ENCODE results near the gene DNAJC16.

Gene DNAJC16

DNA sequence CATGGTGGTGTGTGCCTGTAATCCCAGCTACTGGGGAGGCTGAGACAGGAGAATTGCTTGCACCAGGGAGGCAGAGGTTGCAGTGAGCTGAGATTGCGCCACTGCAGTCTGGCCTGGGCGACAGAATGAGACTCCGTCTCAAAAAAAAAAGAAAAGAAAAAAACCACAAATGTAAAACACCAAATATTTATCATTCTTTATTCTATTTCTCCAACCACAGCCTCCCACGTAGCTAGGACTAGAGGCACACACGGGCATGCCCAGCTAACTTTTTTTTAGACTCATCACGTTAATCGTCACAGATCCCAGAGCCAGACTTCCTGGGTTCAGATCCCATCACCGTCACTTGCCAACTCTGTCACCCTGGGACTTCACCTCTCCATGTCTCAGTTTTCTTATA lies 13.5 kb downstream of the DNAJC16 start:
- no peak for DNase-seq (ENCODE audit: low read depth)

DNA sequence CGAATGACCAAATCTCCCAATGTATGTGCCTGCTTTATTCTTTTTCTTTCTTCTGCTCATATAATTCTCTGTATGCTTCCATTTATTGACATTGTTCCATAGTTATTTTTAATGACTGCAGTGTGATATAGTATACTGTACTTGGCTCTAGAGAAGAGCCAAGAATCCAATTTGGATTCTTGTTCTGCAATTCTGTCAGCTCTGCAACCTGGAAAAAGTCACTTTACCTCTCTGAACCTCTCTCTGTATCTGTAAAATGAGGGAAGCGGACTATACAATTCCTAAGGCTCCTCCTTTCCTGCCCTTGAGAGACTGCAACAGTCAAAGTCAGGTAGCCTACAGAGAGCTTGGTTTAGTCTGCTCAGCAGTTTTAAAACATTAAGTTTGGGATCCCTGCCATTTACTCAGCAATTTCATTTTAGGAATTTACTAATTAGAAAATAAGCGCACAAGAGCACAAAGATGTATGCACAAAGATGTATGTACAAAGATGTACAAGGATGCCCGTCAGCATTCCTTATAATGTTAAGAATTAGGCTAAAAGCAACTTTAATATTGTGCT lies 14.7 kb downstream of the DNAJC16 start:
- DNase-seq (ENCODE audit: low read depth), result no peak

DNA sequence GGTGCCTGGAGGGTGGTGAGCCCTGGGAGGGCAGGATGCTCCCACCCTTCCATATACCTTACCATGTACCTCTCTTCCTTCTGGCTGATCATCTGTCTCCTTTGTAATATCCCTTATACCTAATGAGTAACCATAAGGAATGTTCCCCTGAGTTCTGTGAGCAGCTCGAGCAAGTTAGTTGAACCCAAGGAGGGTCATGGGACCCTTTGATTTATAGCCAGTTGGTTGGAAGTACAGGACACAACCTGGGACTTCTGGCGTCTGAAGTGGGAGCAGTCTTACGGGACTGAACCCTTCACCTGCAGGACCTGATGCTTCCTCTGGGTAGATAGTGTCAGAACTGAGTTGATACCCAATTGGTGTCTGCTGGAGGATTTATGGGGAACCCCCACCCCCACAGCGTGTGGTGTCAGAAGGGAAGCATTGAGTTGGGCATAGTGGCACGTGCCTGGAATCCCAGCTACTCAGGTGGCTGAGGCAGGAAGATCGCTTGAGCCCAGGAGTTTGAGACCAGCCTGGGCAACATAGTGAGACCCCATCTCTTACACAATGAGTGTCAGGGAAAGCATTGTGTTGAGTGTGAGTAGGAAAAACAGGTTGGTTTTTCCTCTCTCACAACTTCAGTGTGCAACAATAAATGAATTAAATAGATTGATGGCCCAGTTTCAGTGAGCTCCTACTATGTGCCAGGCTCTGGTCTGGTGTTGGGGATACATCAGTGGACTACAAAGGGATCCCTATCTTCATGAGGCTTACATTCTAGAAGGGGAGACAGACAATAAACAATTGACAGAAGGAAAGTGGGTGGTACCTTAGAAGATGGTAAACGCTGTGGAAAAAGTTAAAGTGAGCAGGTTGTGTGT lies 16.0 kb downstream of the DNAJC16 start:
- DNase-seq (ENCODE audit: low read depth), result no peak

DNA sequence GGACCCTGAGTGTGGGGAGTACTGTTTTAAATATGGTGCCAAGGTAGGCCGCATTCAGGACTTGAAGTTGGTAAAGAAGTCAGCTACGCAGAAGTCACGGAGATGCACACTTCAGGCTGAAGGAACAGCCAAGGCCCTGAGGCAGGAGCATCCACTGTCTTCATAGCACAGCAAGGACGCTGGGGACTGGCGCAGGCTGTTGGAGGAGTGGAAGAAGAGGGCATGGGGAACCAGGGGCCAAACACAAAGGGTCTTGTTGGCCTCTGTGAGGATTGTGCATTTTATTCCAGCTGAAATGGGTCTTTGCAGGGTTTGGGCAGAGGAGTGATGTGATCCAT lies 16.6 kb downstream of the DNAJC16 start:
- no peak for DNase-seq (ENCODE audit: low read depth)

DNA sequence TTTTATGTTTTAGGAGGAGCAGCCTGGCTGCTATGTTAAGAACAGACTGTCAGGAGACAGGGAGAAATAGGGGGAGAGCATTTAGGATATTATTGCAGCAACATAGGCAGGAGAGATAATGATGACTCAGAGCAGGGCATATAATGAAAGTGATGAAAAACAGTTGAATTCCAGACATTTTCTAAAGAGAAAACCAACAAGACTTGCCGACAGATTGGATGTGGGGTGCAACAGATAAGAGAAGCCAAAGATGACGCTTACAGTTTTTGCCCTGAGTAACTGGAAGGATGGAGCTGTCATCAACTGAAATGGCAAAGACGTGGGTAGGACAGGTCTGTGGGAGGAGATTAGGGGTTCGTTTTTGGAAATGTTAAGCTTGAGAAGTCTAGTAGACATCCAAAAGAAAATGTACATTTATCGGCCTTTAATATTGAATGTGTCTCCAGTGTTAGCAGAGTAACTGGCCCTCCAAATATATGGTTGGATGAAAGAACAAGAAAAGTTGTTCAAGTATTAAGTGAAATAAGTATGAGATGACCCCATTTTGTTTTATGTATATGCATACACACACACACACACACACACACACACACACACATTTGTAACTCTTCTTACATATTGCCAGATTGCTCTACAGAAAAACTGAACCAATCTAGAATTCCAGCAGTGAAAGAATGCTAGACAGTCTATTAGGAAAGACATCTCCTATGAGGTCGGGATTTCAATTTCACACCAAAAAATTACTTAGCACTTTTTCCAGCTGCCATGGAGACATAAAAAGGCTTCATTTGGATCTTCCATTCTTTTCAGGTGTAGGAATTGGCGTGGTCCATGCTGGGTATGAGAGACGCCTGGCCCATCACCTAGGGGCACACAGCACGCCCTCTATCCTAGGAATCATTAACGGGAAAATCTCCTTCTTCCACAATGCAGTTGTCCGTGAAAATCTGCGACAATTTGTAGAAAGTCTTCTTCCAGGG lies 17.2 kb downstream of the DNAJC16 start:
- DNase-seq (ENCODE audit: low read depth), result no peak

DNA sequence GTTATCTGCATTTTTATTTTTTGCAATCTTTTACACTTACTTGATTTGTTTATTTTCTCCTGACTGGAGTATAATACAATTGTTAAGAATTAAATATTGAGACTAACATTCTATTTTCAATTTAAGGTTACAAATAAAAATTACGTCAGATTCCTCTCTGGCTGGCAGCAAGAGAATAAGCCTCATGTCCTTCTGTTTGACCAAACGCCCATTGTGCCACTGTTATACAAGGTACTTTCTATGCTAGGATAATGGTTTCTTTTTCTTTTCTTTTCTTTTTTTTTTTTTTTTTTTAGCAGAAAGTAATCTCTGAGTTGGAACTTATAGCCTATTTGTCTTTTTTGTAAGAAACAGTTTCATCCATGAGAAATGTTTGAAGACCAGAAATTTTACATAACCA lies 20.0 kb downstream of the DNAJC16 start:
- DNase-seq (ENCODE audit: low read depth), result no peak

DNA sequence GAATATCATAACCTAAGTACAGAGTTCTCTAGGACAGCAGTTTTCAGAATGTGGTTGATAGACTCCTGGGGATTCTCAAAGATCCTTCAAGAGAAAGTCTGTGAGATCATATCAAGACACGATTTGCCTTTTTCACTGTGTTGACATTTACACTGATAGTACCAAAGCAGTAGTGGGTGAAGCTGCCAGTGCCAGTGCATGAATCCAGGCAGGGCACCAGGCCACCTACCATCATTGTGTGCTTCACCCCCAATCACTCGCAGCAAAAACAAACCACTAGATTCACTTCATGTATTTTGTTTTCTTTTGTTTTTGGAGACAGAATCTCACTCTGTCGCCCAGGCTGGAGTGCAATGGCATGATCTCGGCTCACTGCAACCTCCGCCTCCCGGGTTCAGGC lies 23.9 kb downstream of the DNAJC16 start:
- DNase-seq (ENCODE audit: low read depth), result no peak

DNA sequence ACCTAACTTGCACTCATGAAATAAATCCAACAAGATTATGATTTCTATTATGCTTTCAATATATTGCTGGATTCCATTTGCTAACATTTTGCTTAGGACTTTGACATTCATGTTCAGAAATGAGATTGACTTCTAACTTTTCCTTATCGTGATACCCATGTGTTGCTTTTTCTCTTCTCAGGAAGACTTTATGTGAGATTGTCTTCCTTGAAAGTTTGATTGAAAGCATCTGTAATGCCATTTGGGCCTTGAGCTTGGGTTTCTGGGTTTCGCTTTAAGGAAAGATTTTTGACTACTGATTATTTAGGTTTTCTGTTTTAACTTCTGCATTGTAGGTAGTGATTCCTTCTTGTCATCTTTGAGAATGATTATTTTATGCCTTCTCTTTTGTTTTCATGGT lies 30.4 kb downstream of the DNAJC16 start:
- no peak for DNase-seq (ENCODE audit: low read depth)

DNA sequence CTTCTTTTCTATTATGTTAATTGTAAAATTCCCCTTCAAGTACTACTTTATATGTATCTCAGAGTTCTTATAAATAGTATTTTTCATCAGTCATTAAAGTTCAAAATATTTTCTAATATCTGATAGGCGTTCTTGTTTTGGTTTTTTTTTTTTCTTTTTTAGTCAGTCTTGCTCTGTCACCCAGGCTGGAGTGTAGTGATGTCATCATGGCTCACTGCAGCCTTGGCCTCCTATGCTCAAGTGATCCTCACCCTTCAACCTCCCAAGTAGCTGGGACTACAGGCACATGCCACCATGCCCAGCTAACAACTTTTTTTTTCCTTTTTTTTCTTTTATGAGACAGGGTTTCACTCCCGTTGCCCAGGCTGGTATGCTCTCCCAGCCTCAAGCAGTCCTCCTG lies 30.9 kb downstream of the DNAJC16 start:
- DNase-seq (ENCODE audit: low read depth), result no peak

DNA sequence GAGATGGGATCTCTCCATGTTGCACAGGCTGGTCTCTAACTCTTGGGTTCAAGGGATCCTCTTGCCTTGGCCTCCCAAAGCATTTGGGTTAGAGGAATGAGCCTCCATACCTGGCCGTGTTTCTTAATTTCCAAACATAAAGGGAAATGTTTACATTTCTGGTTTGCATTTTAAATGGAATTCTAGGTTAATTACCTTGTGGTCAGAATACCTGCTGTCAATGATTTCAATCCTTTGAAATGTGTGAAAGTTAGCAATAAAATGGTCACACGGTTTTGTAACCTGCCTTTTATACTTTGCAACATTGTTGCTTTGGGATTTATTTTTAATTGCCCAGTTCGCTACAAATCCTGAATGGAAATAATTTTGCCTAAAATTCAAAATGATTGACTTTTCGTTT lies 31.9 kb downstream of the DNAJC16 start:
- DNase-seq (ENCODE audit: low read depth), result no peak

DNA sequence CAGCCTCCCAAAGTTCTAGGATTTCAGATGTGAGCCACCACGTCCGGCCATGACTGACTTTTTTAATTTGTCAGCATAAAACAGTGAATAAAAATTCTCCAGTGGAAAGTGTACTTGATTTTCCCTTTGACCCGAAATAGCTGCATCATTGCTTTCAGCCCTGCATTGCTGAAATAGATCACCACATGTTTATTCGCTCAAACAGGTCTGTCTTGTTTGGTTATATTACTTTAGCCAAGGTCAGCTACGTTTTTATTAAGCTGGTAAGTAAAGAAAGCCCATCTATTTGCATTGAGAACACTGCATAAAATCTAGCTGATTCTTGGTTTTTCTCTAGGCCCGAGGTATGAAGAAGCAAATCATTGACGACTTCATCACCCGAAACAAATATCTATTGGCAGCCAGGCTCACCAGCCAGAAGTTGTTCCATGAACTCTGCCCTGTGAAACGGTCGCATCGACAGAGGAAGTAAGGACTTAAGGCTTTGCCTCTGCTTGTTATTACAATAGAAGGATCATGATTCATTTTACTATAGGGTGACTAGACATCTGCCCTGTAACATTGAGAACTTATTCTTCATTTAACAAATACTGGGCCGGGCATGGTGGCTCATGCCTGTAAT lies 32.7 kb downstream of the DNAJC16 start:
- no peak for DNase-seq (ENCODE audit: low read depth)

DNA sequence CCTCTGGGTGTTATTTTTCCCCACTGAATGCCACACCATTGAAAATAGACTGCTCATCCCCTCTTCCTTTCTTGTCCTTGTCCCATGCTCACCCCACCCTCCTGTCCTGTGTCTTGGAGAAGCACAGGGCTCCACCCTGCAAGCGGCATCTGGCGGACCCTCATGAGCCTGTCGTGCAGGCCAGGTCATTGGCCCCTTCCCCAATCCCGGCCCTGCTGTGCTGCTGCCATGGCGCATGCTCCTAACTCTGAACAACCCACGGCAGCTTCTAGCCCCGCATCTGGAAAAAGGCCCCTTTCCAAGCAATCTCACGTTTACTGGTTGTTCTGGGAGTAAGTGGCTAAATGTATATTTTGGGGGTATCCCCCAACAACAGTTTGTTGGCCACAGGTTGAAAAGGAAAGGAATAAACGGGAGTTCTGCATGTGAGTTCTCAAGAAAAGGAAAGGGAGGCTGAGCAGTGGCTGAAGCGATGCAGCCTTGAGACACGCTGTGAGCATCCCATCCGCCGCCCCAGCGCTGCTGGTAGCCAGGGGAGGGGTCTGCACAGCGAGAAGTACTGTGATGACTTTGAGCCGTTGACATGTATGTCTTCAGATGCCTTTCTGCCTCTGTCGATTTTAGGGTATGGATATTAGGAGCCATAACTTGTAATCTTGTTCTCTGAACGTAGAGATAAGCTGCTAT lies 41.9 kb downstream of the DNAJC16 start:
- DNase-seq (ENCODE audit: low read depth), result no peak

DNA sequence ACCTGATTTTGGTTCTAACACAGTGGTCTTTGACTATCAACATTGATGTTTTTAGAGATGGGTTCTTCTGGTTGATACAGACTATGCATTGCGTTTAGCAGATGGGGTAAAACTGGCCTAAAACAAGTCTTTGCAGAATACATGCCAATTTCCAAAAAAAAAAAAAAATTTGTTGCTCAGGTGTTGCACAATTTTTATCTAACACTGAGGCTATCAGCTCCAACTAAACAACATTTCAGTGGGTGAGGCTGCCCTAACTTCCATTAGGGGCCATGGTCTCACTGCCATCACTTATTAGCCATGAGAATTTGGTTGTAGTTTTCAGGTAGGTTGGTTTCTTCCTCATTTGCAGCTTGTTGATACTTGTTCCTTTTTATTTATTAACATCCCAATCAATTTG lies 44.2 kb downstream of the DNAJC16 start:
- DNase-seq (ENCODE audit: low read depth), result no peak

DNA sequence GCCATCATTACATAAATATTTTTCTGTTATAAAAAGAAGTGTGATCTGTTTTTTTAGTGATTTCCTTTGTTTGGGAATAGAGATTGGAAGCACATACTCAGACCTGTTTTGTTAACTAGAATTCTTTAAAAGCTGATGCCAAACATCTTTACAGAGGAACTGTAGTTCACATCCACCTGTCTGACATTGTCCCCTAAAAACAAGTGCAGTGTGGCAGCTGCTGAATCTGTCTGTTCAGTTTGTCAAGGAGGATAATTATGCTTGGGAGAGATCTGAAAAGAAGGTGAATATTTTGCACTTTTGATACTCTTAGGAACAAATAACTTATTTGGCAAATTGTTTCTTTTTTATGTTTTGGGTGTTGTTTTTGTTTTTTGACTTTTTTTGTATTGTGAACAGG lies 44.6 kb downstream of the DNAJC16 start:
- no peak for DNase-seq (ENCODE audit: low read depth)

DNA sequence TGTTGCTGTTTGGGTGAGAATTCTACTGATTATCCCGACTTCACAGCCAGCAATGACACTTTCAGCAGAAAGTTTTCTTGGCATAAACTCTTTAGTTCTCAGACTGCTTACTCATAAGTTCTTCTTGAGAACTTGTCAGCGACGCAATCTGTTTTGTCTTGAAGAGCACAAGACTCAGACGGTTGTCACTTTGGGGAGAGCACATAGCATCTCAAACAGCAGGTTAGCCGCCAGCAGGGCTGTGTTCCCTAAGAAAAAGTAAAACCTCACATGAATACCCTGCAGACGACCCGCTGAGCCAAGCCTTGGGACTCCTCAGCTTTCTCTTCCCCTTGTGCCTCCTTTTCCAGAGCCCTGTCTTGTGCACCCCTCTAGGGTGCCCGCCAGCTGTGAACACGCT lies 46.8 kb downstream of the DNAJC16 start:
- no peak for DNase-seq (ENCODE audit: low read depth)

DNA sequence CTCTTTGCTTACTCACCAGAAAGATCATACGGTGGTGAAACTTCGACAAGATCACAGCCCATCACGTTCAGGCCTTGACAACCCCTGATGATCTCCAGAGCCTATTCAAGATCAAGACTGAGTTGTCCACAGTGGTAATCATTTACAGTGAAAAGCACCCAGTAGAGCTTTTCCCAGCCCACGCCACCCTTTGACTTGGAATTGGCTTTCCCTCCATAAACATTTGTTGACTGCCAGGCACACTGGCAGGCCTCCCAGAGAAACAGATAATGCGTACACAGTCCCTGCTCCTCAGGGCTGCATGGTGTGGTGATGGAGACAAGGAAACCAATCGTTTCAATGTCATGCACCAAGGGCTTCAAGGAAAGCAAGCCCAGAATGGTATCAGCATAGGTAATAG lies 48.1 kb downstream of the DNAJC16 start:
- no peak for DNase-seq (ENCODE audit: low read depth)

DNA sequence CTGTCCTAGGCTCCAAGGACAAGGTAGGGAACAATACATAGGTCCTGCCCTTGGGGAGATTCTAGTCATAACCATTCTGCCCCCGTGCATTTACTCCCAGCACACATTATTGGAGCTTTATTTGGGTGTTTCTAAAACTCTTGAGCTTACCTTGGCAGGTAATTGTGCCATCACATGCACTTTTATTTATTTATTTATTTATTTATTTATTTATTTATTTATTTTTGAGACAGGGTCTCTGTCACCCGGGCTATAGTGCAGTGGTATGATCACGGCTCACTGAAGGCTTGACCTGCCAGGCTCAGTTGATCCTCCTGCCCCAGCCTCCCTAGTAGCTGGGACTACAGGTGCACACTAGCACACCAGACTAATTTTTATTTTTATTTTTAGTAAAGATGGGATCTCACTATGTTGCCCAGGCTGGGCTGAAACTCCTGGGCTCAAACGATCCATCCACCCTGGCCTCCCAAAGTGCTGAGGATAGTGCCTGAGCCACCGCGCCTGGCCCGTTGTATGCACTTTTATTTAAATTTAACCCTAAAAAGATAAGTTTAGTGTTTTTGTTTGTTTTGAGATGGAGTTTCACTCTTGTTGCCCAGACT lies 49.0 kb downstream of the DNAJC16 start:
- DNase-seq (ENCODE audit: low read depth), result no peak

DNA sequence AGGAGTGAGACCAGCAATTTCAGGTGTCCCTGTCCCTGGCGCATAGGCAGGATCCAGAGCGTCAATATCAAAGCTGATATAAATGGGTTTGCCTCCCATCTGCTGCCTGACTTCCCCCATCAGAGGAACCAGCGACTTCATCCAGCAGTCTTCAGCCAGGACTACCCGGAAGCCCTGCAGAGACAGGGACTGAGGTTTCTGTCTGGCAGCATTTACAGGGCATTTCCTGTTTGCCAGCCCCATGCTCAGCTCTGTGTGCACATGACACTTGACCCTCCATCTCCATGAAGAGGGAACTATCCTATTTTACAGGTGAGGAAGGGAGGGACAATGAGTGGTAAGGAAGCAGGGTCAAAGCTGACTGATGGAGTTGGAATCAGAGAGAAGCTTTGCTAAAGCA lies 51.0 kb downstream of the DNAJC16 start:
- no peak for DNase-seq (ENCODE audit: low read depth)

DNA sequence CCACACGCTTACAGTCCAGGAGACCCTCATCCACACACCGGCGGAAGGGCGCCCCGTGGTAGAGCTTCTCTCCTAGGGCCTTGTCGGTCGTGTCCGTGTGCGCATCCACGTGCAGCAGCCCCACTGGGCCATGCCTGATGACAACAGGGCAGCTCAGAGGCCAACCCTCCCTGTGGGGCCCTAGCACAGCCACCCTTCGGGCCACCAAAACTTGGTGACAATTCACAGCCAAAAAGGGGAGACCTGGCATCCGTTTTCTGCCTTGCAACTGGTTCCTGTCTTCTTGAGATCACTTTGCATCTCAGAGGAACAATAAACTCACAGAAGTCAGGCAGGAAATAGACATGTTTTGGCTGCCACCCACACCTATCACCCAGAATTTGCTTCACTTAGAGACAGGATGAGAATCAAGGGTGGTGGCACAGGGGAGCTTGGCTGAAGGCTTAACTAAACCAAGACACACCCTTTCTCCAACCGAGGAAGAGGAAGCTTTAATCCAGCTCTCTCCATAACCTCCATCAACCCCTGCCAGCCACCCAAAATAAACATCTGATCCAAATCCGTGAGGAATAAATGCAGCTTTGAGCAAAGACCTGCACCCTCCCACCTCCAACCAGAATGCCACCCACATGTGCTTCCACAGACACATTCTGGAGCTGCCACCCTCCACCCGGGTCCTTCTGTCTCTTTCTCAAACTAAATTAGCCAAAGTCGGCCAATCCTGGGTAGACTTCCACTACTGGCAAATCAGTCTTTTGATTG lies 52.5 kb downstream of the DNAJC16 start:
- no peak for DNase-seq (ENCODE audit: low read depth)

DNA sequence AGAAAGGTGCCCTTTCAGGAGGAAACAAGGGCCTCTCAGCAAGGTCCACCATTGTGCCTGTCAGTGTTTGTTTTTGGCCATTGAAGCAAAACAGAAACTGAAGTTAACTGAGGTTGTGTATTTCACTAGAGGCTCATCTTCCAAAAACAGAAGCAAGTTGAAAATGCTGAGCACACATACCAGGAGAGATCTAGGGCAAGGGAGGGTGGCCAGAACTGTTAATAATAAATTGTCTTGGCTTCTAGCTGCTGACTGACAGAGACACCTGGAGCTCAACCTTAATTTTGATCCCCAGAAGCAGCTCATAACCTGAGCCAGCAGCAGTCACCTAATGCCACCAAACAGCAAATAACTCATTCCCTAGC lies 53.0 kb downstream of the DNAJC16 start:
- no peak for DNase-seq (ENCODE audit: low read depth)

Data from stimulated activated CD8-positive, alpha-beta memory T cell treated with anti-CD3 and anti-CD28 coated beads, Interleukin-7, amount 100 ng/mL, for 24 hours (primary cell).